Right atrium auricular region (tissue), 2 donors: ENCODE data around the gene NSD1. TPM values are rescaled to one million over a fixed set of nuclear protein-coding genes. Genes with fewer than 3 reads are reported as not detected.

Experiments used
- DNase-seq: peaks from one replicate; pipeline ENCODE4 v3.0.0-alpha.2; 2019; ENCODE audit warnings: low spot score
- H3K27ac ChIP-seq, 2 donors: fragments of 200-600 bp; sonication (generic); 1 replicate in 1 of 2; 2 replicates in 1 of 2; pipeline ENCODE4 v1.5.1; 2016 to 2019
- H3K27me3 ChIP-seq, 2 donors: fragments of 200-600 bp; sonication (generic); one replicate each; pipeline versions ENCODE4 v1.5.1 to v1.6.0; 2017 to 2019
- H3K36me3 ChIP-seq: fragments of 200-600 bp; sonication (generic); one replicate; pipeline ENCODE4 v1.5.1; 2016
- H3K4me1 ChIP-seq, 2 donors: fragments of 200-600 bp; sonication (generic); one replicate each; pipeline versions ENCODE4 v1.5.1 to v1.6.0; 2017 to 2019
- H3K4me3 ChIP-seq, 2 donors: fragments of 200-600 bp; sonication (generic); 1 replicate in 1 of 2; 2 replicates in 1 of 2; pipeline ENCODE4 v1.5.1; 2017 to 2019; ENCODE audit warnings: mild to moderate bottlenecking in 1 of 2, moderate library complexity in 1 of 2
- H3K9me3 ChIP-seq, 2 donors: fragments of 200-600 bp; sonication (generic); one replicate each; pipeline ENCODE4 v1.5.1; 2019
- CTCF ChIP-seq, 2 donors: fragments of 200-600 bp; sonication (generic); IDR thresholded peaks; one replicate each; pipeline ENCODE4 v1.5.1; 2019; ENCODE audit warnings: antibody characterized with exemption in 2 of 2
- total RNA-seq, 2 donors: library from RNA; depleted of rRNA; stranded (reverse); fragments of >200 nt; gene quantifications; one replicate each; pipeline ENCODE4 v1.1.0, GENCODE V29; 2016

NSD1 gene
- total RNA-seq, 2 donors from 2014 or later = 25.4 to 26.7 TPM

- Histone ChIP-seq H3K4me3 (no peak overlapping the region), H3K9me3 (no peaks in the 10 kb centered on the region), H3K36me3 (peaks cover 62% of the 10 kb centered on the region), H3K4me1 (peaks cover 0 to 20% of the 10 kb centered on the region in 2 donors), H3K27ac (no peak overlapping the region), H3K27me3 (no peaks in the 10 kb centered on the region)
- TF ChIP-seq CTCF (IDR thresholded peaks at IDR 0.05) = no peak
- no peak for DNase-seq
Measured at GRCh38 chr5:177332031-177332895, 198.7 kb downstream of the NSD1 start.

- no peak for DNase-seq
- Histone ChIP-seq H3K27me3 (no peaks in the 10 kb centered on the region), H3K27ac (no peak overlapping the region), H3K9me3 (no peaks in the 10 kb centered on the region), H3K36me3 (peaks cover 68% of the 10 kb centered on the region), H3K4me1 (peaks cover 0 to 20% of the 10 kb centered on the region in 2 donors), H3K4me3 (no peak overlapping the region)
- TF ChIP-seq CTCF (IDR thresholded peaks at IDR 0.05) = no peak
Measured at GRCh38 chr5:177332896-177333260, 199.3 kb downstream of the NSD1 start.

- H3K4me1 ChIP-seq = peaks cover 0 to 20% of the 10 kb centered on the region in 2 donors
- no peaks in the 10 kb centered on the region for H3K27me3 ChIP-seq
- no peaks in the 10 kb centered on the region for H3K9me3 ChIP-seq
- no peak for TF ChIP-seq CTCF (IDR thresholded peaks at IDR 0.05)
- no peak for DNase-seq
- no peak overlapping the region for H3K27ac ChIP-seq
- H3K36me3 ChIP-seq = peaks cover 75% of the 10 kb centered on the region
- no peak overlapping the region for H3K4me3 ChIP-seq
Measured at GRCh38 chr5:177333420-177334154, 200.0 kb downstream of the NSD1 start.

- H3K4me3 ChIP-seq = no peak overlapping the region
- H3K27ac ChIP-seq = no peak overlapping the region
- no peaks in the 10 kb centered on the region for H3K9me3 ChIP-seq
- H3K36me3 ChIP-seq = peaks cover 80% of the 10 kb centered on the region
- H3K27me3 ChIP-seq = no peaks in the 10 kb centered on the region
- no peak for DNase-seq
- H3K4me1 ChIP-seq = peaks cover 0 to 23% of the 10 kb centered on the region in 2 donors
- TF ChIP-seq CTCF (IDR thresholded peaks at IDR 0.05) = no peak
Measured at GRCh38 chr5:177334155-177334551, 200.6 kb downstream of the NSD1 start.

- Histone ChIP-seq H3K4me1 (peaks cover 0 to 25% of the 10 kb centered on the region in 2 donors), H3K9me3 (no peaks in the 10 kb centered on the region), H3K27me3 (no peaks in the 10 kb centered on the region), H3K27ac (peak overlapping the region; percentile 37 to 48), H3K4me3 (no peak overlapping the region), H3K36me3 (peaks cover 81% of the 10 kb centered on the region)
- TF ChIP-seq CTCF (IDR thresholded peaks at IDR 0.05) = no peak
- no peak for DNase-seq
Measured at GRCh38 chr5:177334781-177335700, 201.5 kb downstream of the NSD1 start.
